Hematopoietic multipotent progenitor cell treated with erythropoietin and hydrocortisone succinate and interleukin-3 and kit ligand, for 6 days (in vitro differentiated cells): Measurements from ENCODE around the gene ARRDC2.
"Not testable (repeated sequence)": the region's sequence is repeated elsewhere in the genome, so short reads cannot be mapped to it uniquely, and the experiment has no call there.

ENCODE experiments used
- DNase-seq: peaks from one replicate; pipeline ENCODE4 v3.0.0-alpha.2; 2015

The ARRDC2 gene

DNA sequence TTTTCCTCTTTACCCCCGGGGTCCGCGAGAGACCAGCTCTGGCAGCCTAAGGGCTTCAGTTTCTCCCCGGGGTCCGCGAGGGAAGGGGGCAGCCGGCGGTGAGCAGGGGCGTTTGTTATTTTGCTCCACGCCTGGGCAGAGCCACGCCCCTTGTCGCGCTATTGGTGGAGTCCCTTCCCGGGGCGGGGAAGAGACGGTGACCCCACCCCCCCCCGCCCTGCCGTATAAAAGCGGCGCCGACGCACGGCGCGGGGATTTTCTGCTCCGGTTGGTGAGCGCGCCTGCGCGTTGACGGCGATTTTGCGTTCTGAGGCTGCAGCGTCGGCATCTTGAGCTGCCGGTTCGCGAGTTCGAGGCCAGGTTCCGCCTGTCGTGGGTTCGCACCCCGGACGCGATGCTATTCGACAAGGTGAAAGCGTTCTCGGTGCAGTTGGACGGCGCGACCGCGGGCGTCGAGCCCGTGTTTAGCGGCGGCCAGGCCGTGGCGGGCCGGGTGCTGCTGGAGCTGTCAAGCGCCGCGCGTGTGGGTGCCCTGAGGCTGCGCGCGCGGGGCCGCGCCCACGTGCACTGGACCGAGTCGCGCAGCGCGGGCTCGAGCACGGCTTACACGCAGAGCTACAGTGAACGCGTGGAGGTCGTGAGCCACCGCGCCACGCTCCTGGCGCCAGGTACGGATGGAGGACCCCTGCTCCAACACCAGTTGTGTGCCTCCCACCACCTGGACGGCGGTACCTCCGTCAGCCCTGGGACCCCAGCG lies at the start of gene ARRDC2:
ARRDC2 (plus strand) TSS at position 254 of the 757 bp plus-strand sequence; CDS start at position 395, 141 bp downstream.
- DNase-seq, result peak; percentile 96

- DNase-seq, result no peak
Observed at GRCh38 chr19:17963936-17964691, 43.9 kb upstream of the ARRDC2 start.

GRCh38 chr19:17965370-17966128 lies 42.4 kb upstream of the ARRDC2 start:
- no peak for DNase-seq

- DNase-seq, result no peak
Observed at GRCh38 chr19:17966129-17966483, 41.9 kb upstream of the ARRDC2 start.

- DNase-seq, result no peak
Observed at GRCh38 chr19:17966550-17967256, 41.3 kb upstream of the ARRDC2 start, which contains the start of gene KCNN1. KCNN1 (plus strand) TSS chr19:17967107; CDS start chr19:17973889, 6,782 bp downstream.

GRCh38 chr19:17967257-17968051 lies 40.5 kb upstream of the ARRDC2 start:
- no peak for DNase-seq

DNA sequence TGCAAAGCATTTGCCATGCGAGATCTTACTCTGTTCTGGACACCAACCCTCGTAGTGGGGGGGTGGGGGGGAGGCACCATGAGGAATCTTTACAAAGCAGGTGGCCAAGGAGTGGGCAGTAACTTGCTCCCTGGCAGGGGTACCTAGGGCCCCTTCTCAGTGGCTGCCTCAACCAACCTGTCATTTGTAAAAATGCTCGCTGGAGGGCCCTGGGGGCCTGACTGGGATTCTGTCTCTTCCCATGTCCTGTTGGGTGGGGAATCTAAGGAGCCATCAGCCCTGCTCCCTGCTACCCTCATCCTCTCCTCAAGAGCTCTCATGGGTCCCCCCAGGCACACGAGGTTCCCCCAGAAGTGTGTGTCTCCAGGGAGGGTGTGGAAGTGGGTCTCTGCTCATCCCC lies 39.6 kb upstream of the ARRDC2 start:
- no peak for DNase-seq

DNA sequence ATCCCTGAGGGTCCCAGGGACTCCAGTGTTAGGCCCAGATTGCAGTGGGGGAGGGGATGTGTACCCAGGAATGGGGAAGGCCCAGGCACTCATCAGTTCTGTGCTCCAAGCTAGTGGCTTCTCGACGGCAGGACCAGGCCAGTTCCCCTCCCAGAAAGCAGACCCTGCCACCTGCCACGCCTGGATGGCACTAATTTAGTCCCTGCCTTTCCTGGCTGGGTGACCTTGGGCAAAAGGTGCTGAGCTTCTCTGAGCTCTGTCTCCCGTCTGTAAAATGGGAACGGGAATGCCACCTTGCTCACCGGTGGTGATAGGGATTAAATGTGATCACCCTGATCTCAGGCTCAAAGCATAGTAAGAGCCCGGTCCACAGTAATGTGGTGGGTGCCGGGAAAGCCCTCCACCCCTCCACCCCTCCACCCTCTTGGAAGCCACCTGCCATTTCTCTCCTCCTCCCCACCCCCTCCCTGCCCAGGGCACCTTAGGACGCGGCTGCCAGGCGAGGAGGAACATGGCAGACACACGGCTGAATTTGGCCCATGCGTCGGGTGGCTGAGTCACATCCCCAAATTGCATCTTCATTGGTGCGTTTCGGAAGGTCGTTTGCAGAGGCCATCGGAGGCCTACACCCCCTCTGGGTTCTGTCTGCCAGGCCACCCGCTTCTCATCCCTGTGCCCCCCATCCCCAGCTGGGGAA lies 38.7 kb upstream of the ARRDC2 start:
- no peak for DNase-seq

DNA sequence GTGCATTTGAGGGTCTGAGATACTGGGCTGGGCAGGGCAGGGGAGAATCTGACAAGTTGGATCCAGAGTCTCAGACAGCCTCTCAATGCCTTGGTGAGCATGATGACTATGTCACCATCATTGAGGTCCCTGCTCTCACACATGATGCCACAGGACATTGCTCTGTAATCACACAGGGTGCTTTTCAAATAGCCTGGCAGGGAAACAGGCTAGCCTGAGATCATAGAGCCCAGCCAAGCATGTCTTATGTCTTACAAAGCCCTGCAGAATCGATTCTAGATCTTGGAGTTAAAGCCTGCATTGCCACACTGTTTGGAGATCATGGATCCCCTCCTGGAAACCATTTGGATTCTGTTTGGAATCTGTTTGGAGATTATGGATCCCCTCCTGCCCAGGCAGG lies 35.7 kb upstream of the ARRDC2 start:
- no peak for DNase-seq

GRCh38 chr19:17973759-17974158 lies 34.2 kb upstream of the ARRDC2 start:
- no peak for DNase-seq

DNA sequence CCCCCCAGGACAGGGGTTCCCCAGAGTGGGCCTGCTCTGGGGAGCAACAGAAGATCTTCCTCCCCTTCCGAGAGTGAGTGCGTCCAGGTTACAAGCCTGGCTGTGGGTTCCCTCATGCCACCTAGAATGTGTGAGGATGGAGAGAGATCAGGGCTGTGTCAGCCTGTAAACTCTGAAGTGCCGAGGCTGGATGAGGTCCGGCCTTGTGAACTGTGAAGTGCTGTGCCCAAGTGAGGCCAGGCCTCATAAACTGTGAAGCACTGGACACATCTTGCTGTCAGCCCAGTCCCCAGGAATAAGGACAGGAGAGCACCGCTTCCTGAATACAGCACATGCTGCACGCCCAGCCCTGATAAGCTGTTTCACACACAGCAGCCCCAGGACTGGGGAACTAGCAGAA lies 33.4 kb upstream of the ARRDC2 start:
- no peak for DNase-seq

GRCh38 chr19:17975032-17975431 lies 32.9 kb upstream of the ARRDC2 start:
- DNase-seq, result no peak

- DNase-seq, result no peak
Observed at GRCh38 chr19:17977021-17977420, 30.9 kb upstream of the ARRDC2 start.

GRCh38 chr19:17977488-17977887 lies 30.5 kb upstream of the ARRDC2 start:
- no peak for DNase-seq

DNA sequence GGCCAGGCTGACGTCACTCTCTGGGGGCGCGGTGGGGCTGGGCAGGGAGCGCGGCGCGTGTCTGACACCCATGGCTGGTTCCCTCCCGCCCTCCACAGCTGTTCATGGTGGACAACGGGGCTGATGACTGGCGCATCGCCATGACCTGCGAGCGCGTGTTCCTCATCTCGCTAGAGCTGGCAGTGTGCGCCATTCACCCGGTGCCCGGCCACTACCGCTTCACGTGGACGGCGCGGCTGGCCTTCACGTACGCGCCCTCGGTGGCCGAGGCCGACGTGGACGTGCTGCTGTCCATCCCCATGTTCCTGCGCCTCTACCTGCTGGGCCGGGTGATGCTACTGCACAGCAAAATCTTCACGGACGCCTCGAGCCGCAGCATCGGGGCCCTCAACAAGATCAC lies 26.4 kb upstream of the ARRDC2 start:
- DNase-seq, result no peak

GRCh38 chr19:17982430-17982829 lies 25.5 kb upstream of the ARRDC2 start:
- no peak for DNase-seq

DNA sequence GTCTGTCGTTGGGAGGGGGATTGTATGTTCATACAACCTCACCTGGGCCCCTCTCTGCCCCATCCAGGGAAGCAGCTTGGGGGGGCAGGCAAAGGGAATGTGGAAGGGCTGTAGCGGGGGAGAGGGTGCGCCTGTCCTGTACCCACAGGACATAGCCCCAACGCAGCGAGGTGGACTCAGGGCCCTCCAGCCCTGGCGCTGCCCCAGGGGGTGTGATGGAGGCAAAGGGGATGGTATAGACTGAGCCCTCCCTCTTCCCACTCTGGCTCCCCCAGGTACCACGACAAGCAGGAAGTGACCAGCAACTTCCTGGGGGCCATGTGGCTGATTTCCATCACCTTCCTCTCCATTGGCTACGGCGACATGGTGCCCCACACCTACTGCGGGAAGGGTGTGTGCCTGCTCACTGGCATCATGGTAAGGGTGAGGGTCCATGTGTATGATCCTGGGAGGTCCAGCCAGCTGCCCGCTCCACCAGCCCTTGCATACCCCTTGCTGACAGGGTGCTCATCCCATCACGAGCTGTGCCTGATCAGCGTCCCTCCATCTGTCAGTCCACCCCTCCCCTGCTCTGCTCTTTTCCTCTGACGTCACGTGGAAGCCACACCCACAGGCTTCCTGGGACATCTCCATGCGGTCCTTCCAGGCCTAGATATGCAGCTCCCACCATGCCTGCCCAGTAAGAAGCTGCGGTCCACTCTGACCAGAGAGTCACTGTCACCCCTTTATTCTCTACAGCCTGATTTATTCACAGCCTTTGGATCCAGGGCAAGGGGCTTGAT lies 22.7 kb upstream of the ARRDC2 start:
- no peak for DNase-seq

DNA sequence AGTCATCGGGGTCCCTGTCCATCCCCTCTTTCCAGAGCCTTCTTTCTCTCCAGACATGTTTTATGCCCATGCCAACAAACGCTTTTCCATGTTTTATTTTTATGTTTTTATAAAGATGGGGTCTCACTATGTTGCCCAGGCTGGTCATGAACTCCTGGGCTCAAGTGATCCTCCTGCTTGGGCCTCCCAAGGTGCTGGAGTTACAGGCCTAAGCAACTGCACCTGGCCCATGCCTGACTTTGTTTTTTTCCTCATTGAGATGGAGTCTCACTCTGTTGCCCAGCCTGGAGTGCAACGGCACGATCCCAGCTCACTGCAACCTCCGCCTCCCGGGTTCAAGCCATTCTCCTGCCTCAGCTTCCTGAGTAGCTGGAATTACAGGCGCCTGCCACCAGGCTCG lies 21.4 kb upstream of the ARRDC2 start:
- not testable (repeated sequence) for DNase-seq

DNA sequence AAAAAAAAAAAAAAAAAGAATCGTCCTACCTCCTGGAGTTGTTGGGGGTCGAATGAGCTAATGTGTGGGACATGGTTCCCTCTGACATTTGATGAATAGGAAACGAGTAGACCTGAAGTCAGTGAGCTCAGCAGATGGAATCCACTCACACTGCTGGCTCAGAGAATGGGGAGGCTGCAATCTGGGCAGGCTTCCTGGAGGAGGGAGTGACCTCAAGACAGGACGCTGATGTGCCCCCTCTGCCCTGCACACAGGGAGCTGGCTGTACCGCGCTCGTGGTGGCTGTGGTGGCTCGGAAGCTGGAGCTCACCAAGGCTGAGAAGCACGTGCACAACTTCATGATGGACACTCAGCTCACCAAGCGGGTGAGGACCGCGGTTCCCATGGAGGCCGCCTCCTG lies 19.8 kb upstream of the ARRDC2 start:
- DNase-seq, result no peak

GRCh38 chr19:17989425-17990094 lies 18.4 kb upstream of the ARRDC2 start:
- no peak for DNase-seq
